Mesodermal cell (in vitro differentiated cells): Measurements from ENCODE around the gene FAM236C. TPM values are rescaled to one million over a fixed set of nuclear protein-coding genes. Genes with fewer than 3 reads are reported as not detected.
"Not testable (repeated sequence)": the region's sequence is repeated elsewhere in the genome, so short reads cannot be mapped to it uniquely, and the experiment has no call there.

Source experiments
- H3K27ac ChIP-seq: 2 replicates; pipeline ENCODE4 v1.7.0; 2013; ENCODE audit warnings: mild to moderate bottlenecking, low read depth, low read length, moderate library complexity; ENCODE audit not compliant: severe bottlenecking
- H3K36me3 ChIP-seq: 2 replicates; pipeline ENCODE4 v1.7.1; 2013; ENCODE audit warnings: mild to moderate bottlenecking, low read length, moderate library complexity; ENCODE audit not compliant: control insufficient read depth, insufficient read depth
- H3K4me1 ChIP-seq: one replicate; pipeline ENCODE4 v1.7.1; 2013; ENCODE audit warnings: mild to moderate bottlenecking, low read length; ENCODE audit not compliant: insufficient read depth, control insufficient read depth, poor library complexity, severe bottlenecking
- H3K4me3 ChIP-seq: 2 replicates; pipeline ENCODE4 v1.7.0; 2013; ENCODE audit warnings: low read length, control low read depth, mild to moderate bottlenecking; ENCODE audit not compliant: insufficient read depth, poor library complexity, severe bottlenecking; ENCODE audit errors: extremely low read depth
- H3K9me3 ChIP-seq: 2 replicates; pipeline ENCODE4 v1.7.1; 2013; ENCODE audit warnings: mild to moderate bottlenecking, low read length, moderate library complexity; ENCODE audit not compliant: control insufficient read depth
- WGBS, 2 experiments: methylation state at CpG; one replicate each; pipeline ENCODE4 v1.1.5; 2013; ENCODE audit warnings: missing lambda C conversion rate in 2 of 2; ENCODE audit not compliant: insufficient coverage in 2 of 2; 5-methylcytosine and 5-hydroxymethylcytosine counted together
- polyA plus RNA-seq, 2 experiments: library from polyadenylated mRNA; stranded (reverse); fragments of 50-300 nt; gene quantifications; one replicate each; pipeline ENCODE4 v1.2.3, GENCODE V29; 2013

FAM236C gene
- not detected for polyA plus RNA-seq (2013, experiment 1 of 2)
- not detected for polyA plus RNA-seq (2013, experiment 2 of 2)

DNA sequence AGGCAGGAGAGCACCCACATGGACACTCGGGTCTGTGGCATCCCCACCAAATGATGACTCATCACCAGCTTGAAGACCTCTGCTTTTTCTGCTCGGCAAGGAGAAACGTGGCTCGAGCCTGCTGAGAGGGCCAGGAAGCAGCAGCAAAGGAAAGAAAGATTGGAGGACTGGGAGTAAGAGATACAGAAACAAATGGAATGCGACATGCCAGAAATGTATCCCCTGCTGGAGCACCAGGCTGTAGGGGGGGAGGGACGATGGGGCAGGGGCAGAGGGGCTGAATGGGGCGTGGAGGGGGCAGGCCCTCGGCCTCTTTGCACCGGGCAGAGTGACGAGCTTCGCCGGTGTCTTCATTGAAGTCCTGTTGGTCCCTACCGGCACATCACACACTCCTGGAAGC, at the start of gene FAM236C:
TSS of gene FAM236C (plus strand) at position 301 of the 400 bp plus-strand sequence. CDS start 100 bp downstream, outside the sequence.
- WGBS, 2 experiments = no CpG with 5 or more reads among the region's 13 CpGs
- not testable (repeated sequence) for H3K4me1 ChIP-seq, H3K36me3 ChIP-seq, H3K4me3 ChIP-seq, H3K9me3 ChIP-seq, H3K27ac ChIP-seq

GRCh38 chrX:72882898-72883297, 29.5 kb upstream of the FAM236C start:
- H3K4me3 ChIP-seq, H3K9me3 ChIP-seq, H3K4me1 ChIP-seq, H3K36me3 ChIP-seq, H3K27ac ChIP-seq: not testable (repeated sequence)
- WGBS, 2 experiments = no CpG with 5 or more reads among the region's 2 CpGs

GRCh38 chrX:72889740-72890139, 22.7 kb upstream of the FAM236C start:
- not testable (repeated sequence) for H3K4me3 ChIP-seq, H3K9me3 ChIP-seq, H3K27ac ChIP-seq, H3K36me3 ChIP-seq, H3K4me1 ChIP-seq
- WGBS, 2 experiments = no CpG with 5 or more reads among the region's 14 CpGs

DNA sequence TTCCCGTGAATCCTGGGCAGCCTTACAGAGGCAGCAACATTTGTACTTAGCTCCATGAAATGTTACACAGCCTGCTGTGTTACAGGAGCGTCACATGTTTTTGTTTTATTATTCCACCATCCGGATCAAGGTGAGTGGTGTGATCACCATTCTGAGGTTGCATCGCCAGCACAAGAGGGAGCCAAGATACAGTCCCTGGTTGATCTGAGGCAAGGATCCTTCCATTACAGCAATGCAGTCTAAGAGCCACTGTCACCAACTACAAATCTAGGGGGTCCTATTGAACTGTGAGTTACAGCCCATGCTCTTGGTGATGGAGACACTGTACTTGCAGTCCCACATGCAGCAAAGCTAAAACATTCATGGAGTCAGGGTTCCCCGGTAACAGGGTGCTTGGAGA, 3.7 kb downstream of the FAM236C start:
- not testable (repeated sequence) for H3K27ac ChIP-seq, H3K9me3 ChIP-seq, H3K4me3 ChIP-seq, H3K36me3 ChIP-seq, H3K4me1 ChIP-seq
- no CpG with 5 or more reads among the region's 5 CpGs for WGBS, 2 experiments

- WGBS, 2 experiments = no CpG with 5 or more reads among the region's 1 CpG
- not testable (repeated sequence) for H3K4me3 ChIP-seq, H3K27ac ChIP-seq, H3K9me3 ChIP-seq, H3K4me1 ChIP-seq, H3K36me3 ChIP-seq
These were observed 19.9 kb downstream of the FAM236C start for GRCh38 chrX:72932283-72932682.

- not testable (repeated sequence) for H3K4me1 ChIP-seq, H3K36me3 ChIP-seq, H3K4me3 ChIP-seq, H3K27ac ChIP-seq, H3K9me3 ChIP-seq
- WGBS, 2 experiments = no CpG with 5 or more reads among the region's 7 CpGs
These were observed 24.0 kb downstream of the FAM236C start for GRCh38 chrX:72936455-72936854.

DNA sequence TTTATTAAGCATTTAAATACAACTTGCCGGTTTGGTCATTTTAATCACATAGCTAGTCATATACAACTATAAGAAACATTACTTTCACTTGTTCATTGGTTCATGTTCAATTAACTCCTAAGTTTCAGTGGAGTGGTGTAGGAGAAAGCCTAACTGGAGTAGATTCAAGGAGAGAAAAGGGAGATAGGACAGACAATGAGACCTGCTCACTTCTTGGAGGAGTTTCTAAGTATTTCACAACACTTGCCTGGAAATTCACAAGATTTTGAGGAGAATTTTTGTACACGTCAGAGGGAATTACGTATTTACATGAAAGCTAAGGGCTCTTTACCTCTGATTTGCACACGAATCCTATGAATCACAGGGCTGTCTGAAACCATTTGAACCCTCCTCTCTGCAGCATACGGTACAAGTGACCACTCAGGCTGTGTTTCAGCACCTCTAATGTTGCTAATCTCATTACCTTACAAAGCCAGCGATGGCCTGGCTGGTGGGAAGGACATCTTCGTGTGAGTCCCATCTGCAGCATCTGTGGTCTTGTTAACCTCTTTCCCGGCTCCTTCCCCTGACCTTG, 24.6 kb downstream of the FAM236C start:
- not testable (repeated sequence) for H3K36me3 ChIP-seq, H3K4me3 ChIP-seq, H3K27ac ChIP-seq, H3K9me3 ChIP-seq, H3K4me1 ChIP-seq
- no CpG with 5 or more reads among the region's 8 CpGs for WGBS, 2 experiments

- H3K27ac ChIP-seq, H3K4me3 ChIP-seq: not testable (repeated sequence)
- WGBS, 2 experiments = no CpG with 5 or more reads among the region's 15 CpGs
These were observed 25.5 kb downstream of the FAM236C start, which contains the start of gene FAM236A for GRCh38 chrX:72937906-72938305. FAM236A (plus strand) TSS chrX:72938206; CDS start chrX:72938263, 57 bp downstream.

DNA sequence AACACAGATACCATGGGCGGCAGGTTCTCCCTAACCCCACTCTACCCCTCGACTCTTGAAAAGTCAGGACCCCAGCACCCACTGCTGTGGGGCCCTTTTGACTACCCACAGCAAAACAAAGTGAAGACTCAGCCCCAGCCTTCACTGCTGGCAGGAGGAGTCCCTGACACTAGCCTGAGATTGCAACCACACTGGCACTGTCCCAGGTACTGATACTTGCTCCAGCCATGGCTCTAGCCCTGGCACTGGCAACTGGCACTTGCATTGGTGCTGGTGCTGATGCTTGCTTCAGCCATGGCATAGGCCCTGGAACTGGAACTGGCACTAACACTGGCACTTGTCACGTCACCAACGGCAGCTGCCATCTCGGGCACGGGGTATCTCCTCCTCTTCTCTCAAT, 29.9 kb downstream of the FAM236C start:
- no CpG with 5 or more reads among the region's 6 CpGs for WGBS, 2 experiments
- H3K36me3 ChIP-seq, H3K9me3 ChIP-seq, H3K4me1 ChIP-seq, H3K27ac ChIP-seq, H3K4me3 ChIP-seq: not testable (repeated sequence)

More at GRCh38 chrX:72937906-72938305, 25.5 kb downstream of the FAM236C start, which contains the start of gene FAM236A:
- H3K9me3 ChIP-seq, H3K36me3 ChIP-seq, H3K4me1 ChIP-seq: not testable (repeated sequence)

DNA sequence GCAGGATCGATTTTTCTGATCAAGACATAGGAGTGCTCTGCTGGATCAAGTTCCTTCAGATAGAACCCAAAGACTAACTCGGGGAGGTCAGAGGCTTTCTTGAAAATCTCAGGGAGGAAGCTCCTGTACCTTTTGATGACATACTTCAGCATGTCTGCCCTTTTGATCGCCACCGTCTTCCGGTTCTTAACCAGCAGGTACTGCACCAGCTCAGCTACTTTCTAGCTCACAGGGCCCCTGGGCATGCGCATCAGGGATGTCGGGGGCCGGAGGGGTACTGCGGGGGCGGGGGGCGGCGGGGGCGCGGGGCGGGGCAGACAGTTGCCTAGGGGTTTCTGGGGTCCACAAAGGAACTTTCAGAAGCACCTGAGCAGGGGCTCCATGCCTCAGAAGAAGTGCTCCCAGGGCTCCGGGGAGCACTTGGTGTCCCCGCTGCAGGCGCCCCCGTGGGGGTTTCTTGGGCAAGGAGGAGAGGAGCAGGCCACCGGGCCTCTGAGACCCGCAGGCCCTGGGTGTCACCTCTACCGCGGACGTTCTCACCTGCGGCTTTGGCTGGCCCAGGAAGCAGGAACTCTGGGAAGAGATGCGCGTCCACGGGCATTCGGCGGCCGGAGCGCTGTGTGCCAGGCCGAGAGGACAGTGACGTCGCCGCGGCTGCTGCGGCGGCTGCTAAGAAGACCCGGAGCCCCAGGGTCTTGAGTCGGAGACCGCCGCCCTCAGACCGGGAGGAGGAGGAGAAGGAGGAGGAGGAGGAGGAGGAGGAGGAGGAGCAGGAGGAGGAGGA, 30.8 kb downstream of the FAM236C start:
- H3K4me3 ChIP-seq, H3K4me1 ChIP-seq, H3K36me3 ChIP-seq, H3K27ac ChIP-seq, H3K9me3 ChIP-seq: not testable (repeated sequence)
- no CpG with 5 or more reads among the region's 44 CpGs for WGBS, 2 experiments

DNA sequence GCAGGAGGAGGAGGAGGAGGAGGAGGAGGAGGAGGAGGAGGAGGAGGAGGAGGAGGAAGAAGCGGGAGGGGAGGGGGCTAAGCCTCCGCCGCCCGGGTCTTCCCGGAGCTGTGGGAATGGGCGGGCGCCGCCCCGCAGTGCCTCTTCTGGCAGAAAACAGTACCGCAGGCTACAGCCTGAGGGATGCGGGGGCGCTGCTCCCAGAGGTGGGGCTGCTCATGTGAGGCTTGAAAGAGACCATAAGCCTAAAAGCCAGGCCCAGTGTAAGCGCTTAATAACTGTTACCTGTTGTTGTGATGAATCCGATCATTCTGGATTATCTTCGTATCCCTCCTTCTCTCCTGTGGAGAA, 31.4 kb downstream of the FAM236C start, which contains the start of gene DMRTC1:
TSS of gene DMRTC1 (minus strand) at position 19 of the 351 bp plus-strand sequence. CDS start 68,143 bp downstream, outside the sequence.
- not testable (repeated sequence) for H3K4me1 ChIP-seq, H3K9me3 ChIP-seq, H3K27ac ChIP-seq, H3K36me3 ChIP-seq, H3K4me3 ChIP-seq
- no CpG with 5 or more reads among the region's 15 CpGs for WGBS, 2 experiments
